Kidney epithelial cell (primary cell): ENCODE data around the gene ANKRD62. TPM values are rescaled to one million over a fixed set of nuclear protein-coding genes. Genes with fewer than 3 reads are reported as not detected.

Experiments used
- DNase-seq: peaks from one replicate; pipeline ENCODE4 v3.0.0-alpha.2; 2010; ENCODE audit warnings: low read depth
- H3K27me3 ChIP-seq: 2 replicates; pipeline ENCODE4 v1.6.0; 2011; ENCODE audit warnings: low read length; ENCODE audit not compliant: control insufficient read depth, insufficient read depth
- H3K36me3 ChIP-seq: 2 replicates; pipeline ENCODE4 v1.5.1; 2011; ENCODE audit warnings: low read length; ENCODE audit not compliant: control insufficient read depth, insufficient read depth
- H3K4me3 ChIP-seq: 2 replicates; pipeline ENCODE4 v1.5.1; 2011; ENCODE audit warnings: low read depth, mild to moderate bottlenecking, control low read depth, low read length
- total RNA-seq: library from RNA; depleted of rRNA; stranded (reverse); fragments of >200 nt; gene quantifications from 2 replicates; pipeline ENCODE4 v1.2.3, GENCODE V29; 2015
- TF ChIP-seq, protein P1 (sequence below): IDR thresholded peaks from 2 replicates; pipeline ENCODE4 v1.5.1; 2011; ENCODE audit warnings: mild to moderate bottlenecking, moderate library complexity, low read length, control low read depth, inconsistent platforms; ENCODE audit not compliant: insufficient read depth, poor library complexity, severe bottlenecking

The ANKRD62 gene
- total RNA-seq, 1 donor from 2014 or later = not detected

DNA sequence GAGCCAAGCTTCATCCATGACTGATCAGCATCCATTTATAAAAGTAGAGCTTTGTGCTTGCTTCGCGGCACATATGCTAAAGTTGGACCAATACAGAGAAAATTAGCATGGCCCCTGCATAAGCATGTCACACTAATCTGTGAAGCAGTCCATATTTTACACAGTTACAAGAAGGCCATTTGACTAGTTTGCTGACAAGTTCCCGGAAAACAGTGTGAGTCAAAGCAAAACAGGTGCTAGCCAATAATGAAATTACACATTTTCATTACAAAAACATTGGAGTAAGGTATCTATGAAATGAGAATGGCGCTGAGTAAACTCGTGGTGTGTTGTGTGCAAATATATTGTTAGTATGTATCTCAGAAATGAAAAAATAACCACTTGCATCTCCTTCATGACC is 4.7 kb downstream of the ANKRD62 start:
- H3K4me3 ChIP-seq = no peak overlapping the region
- no peaks in the 10 kb centered on the region for H3K36me3 ChIP-seq
- TF ChIP-seq, protein P1, sequence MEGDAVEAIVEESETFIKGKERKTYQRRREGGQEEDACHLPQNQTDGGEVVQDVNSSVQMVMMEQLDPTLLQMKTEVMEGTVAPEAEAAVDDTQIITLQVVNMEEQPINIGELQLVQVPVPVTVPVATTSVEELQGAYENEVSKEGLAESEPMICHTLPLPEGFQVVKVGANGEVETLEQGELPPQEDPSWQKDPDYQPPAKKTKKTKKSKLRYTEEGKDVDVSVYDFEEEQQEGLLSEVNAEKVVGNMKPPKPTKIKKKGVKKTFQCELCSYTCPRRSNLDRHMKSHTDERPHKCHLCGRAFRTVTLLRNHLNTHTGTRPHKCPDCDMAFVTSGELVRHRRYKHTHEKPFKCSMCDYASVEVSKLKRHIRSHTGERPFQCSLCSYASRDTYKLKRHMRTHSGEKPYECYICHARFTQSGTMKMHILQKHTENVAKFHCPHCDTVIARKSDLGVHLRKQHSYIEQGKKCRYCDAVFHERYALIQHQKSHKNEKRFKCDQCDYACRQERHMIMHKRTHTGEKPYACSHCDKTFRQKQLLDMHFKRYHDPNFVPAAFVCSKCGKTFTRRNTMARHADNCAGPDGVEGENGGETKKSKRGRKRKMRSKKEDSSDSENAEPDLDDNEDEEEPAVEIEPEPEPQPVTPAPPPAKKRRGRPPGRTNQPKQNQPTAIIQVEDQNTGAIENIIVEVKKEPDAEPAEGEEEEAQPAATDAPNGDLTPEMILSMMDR = no peak
- H3K27me3 ChIP-seq = no peaks in the 10 kb centered on the region
- DNase-seq = no peak

DNA sequence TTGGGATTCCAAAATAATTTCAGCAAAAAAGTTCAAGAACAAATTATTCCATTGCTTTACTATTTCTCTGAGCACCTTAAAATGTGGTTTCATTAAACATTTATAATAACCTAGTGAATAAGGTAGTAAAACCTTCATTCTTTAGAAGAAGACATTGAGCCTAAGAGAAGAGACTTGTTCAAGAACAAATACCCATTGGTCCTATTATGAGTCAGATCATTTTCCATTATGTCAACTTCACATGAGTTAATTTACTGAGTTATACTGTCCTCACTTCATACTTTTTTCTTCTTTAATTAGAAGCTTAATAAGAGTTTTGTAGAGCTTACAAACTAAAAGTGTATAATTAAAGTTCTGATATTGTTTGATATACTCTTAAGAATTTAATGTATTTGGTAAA is 5.5 kb downstream of the ANKRD62 start:
- Histone ChIP-seq H3K27me3 (no peaks in the 10 kb centered on the region), H3K4me3 (no peak overlapping the region), H3K36me3 (no peaks in the 10 kb centered on the region)
- no peak for DNase-seq
- TF ChIP-seq, protein P1 = no peak

DNA sequence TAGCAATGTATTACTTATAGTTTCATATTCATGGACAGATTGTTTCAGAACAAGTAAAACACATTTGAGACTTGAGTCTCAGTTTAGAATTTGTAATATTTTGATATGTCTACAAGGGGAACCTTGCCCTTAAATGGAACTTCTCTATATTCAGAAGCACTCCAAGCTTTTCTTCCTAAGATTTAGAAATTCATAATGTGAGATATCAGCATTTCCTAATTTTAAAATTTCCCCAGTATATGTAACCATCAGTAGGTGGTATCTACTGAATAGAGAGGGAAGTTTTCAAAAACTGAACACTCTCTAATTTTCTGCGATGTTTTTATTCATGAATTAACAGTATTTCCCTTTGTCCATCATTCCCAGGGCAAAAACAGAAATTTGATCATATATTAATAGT is 7.6 kb downstream of the ANKRD62 start:
- TF ChIP-seq, protein P1 = no peak
- DNase-seq = no peak
- H3K4me3 ChIP-seq = no peak overlapping the region
- no peaks in the 10 kb centered on the region for H3K27me3 ChIP-seq
- no peaks in the 10 kb centered on the region for H3K36me3 ChIP-seq

DNA sequence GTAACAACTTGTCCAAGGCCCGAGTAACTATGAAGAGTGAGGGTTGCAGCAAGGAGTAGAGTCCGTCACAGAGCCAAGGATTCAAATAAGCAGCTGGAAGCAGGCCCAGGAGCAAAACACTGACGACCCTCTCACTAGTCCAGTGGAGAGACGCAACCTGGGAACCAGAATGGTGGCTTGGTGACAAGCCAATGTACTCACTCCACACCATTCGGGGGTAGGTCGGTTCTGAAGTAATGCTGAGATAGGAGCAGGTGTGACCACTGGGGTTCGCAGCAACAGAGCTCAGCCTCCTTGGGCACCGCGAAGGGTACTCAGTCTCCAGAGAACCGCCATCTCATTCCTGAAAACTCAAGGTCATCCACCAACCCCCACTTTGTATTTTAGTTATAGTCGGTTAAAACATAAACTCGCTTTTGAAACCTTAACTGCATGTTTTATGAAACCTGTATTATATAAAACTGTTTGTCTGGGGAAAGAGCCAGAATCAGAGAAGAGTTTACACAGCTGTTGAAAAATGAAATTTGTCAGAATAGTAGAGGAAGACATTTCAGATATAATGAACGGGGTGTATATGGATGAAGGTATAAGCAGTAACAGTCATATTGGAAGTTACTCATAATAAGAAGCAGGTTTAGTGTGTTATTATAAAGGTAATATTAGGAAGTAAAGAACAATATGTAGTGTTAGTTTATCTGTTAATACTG is 8.6 kb downstream of the ANKRD62 start:
- Histone ChIP-seq H3K36me3 (no peaks in the 10 kb centered on the region), H3K27me3 (no peaks in the 10 kb centered on the region), H3K4me3 (no peak overlapping the region)
- DNase-seq = no peak
- TF ChIP-seq, protein P1 = no peak

DNA sequence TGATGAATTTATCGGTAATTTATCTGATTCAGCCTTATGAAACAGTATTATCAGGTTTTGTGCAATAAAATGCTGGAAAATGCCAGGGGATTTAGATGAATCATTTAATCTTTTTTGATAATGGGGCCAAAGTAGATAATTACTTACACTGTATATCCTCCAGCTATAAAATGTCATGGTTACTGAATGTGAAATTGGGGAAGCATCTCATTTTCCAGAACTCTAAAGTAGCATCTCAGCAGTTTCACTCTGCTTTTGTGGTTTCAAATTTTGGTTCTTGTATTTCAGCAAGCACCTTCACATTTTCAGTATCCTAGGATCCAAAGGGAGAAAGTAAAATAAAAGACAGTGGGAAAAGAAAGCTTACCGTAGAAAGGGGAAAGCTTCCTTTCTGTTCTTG is 12.8 kb downstream of the ANKRD62 start:
- H3K36me3 ChIP-seq = no peaks in the 10 kb centered on the region
- H3K4me3 ChIP-seq = no peak overlapping the region
- no peak for DNase-seq
- H3K27me3 ChIP-seq = no peaks in the 10 kb centered on the region
- TF ChIP-seq, protein P1 = no peak

DNA sequence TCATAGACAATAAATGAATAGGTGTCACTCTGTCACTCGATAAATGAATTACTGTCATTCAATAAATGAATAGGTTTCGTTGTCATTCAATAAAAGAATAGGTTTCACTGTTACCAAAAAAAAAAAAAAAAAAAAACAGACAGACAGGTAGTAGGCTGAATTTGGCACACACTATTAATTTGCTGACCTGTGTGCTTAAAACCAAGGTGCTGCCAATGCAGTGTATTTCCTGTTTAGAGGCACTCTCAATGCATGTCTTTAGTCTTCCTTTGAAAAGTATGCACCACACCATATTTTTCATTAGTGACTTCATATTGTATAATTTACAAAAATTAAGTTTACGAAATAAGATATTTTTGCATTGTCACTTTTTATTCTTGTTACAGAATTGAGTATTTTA is 16.2 kb downstream of the ANKRD62 start:
- TF ChIP-seq, protein P1 = no peak
- DNase-seq = no peak
- Histone ChIP-seq H3K36me3 (no peaks in the 10 kb centered on the region), H3K27me3 (no peaks in the 10 kb centered on the region), H3K4me3 (no peak overlapping the region)
